T-helper 1 cell (primary cell): ENCODE measurements around the gene HPCAL1.

Experiments used
- DNase-seq, 5 donors: peaks; one replicate each; pipeline ENCODE4 v3.0.0-alpha.2; 2012 to 2020

The HPCAL1 gene

DNA sequence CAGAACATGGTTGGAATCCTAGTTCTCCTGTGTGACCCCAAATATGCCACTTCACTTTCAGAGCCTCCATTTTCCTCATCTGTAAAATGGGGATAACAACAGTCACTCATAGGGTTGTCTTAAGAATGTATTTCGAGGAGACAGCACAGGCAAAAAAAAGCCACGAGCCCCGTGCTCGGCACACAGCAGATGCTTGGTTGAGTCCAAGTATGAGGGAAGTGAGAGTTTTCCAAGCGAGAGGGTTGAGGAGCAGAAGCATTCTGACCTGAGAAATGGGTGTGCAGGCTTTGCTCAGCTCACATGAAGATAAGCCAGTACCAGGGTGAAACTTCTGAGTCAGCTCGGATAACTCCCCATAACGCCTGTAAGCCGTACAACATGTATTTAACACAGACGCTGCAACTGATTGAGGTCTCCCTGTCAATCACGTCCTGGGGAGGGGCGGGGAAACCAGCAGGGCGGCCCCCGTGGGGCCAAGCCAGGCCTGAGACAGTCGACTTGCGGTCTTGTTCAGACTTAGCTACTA lies 168.4 kb downstream of the HPCAL1 start:
- DNase-seq, result no peak

GRCh38 chr2:10471955-10472354 lies 169.3 kb downstream of the HPCAL1 start:
- no peak for DNase-seq

- DNase-seq, result no peak
These were observed 170.5 kb downstream of the HPCAL1 start for GRCh38 chr2:10473121-10473756.

DNA sequence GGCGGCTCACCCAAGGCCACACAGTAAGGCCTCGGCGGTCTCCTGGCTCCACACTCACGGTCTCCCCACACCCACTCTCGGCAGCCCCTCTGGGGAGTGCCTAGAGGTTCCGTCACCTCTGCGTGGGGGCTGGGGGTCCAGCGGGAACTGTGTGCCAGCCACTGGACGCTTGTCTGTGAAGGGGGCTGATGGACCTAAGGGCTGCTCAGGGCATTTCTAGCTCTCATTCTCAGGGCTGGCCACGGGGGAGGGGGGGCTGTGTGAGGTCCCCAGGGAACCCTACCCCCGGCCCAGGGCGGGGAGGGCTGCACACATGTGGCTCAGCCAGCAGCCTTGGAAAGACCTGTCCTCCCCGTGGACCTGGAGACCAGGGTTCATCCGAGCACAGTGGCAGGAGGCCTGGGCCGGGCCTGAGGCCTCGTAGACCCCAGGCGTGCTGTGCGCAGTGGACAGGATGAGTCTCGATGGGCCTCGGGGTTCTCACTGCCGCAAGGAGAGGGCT lies 172.6 kb downstream of the HPCAL1 start:
- DNase-seq, result no peak

DNA sequence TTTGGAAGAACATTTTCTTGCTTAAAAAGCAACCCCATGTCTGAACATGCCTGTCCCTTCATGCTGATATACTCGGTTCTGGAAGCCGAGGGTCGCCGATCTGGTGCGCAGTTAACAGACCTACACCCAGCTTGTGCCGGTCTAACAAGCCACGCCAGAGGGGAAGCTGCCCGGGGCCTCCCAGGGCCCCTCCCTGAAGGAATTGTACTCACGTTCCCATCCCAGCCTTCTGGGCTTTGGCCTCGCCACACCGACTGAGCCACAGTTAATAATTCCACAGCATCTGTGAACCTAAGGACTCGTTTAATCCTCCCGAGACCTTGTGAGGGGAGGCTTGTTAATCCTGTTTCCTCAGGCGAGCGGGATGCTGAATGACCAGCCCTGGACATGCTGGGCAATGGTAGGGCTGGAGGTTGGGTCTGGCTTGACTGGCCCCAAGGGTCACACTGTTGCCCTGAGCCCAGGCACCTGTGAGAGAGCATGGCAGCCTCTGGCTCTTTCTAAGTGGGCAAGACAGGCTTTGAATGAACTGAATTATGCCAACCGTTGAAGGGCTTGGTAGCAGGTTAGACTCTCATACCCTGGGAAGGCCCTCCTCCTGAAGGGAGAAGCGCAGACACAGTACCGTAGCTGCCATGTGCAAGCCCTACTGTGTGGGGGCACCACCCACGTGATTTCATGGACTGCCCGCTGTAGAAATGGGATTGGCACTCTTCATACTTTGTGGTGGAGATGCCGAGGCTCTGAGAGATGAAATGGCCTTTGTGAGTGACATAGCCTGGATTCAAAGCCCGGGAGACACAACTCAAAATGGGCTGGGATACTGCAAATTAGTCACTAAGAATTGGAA lies 173.3 kb downstream of the HPCAL1 start:
- no peak for DNase-seq

DNA sequence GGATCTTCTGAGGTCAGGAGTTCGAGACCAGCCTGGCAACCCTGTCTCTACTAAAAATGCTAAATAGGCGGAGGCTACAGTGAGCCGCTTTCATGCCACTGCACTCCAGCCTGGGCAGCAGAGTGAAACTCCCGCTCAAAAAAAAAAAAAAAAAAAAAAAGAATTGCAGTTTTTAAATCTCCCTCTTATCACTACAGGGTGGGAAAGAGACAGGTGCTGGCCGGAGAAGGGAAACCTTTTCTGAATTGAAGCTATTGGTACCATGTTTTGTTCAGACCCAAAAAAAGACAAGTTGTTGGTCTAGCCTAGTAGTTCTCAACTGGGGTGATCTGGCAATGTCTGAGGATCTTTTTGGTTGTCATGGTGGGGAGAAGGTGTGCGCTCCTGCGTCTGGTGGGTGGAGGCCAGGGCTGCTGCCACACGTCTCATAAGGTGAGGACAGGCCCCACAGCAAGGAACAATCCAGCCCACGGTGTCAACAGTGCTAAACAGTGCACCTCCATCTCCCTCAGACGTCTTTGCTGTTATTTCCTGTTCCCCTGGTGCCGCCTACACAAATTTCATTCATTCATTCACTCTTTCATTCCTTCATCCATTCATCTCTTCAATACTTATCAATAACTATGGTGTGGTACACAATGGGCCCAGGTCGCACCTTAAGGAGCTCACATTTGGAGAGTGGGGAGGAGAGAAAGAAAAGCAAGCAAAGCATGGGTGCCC lies 174.2 kb downstream of the HPCAL1 start:
- no peak for DNase-seq
